Measurements from ENCODE around the gene SLIT3.

Gene SLIT3

GRCh38 chr5:168878135-168878745 is 422.7 kb downstream of the SLIT3 start:
- no peak for DNase-seq

GRCh38 chr5:168877132-168877892 is 423.6 kb downstream of the SLIT3 start:
- no peak for DNase-seq

GRCh38 chr5:168876419-168876818 is 424.5 kb downstream of the SLIT3 start:
- no peak for DNase-seq

GRCh38 chr5:168875832-168876231 is 425.1 kb downstream of the SLIT3 start:
- DNase-seq = no peak

- DNase-seq = no peak
These were observed 426.1 kb downstream of the SLIT3 start for GRCh38 chr5:168874713-168875380.

GRCh38 chr5:168872246-168872645 is 428.7 kb downstream of the SLIT3 start:
- no peak for DNase-seq

GRCh38 chr5:168870910-168871309 is 430.0 kb downstream of the SLIT3 start:
- no peak for DNase-seq

GRCh38 chr5:168869615-168870227 is 431.2 kb downstream of the SLIT3 start:
- no peak for DNase-seq

- no peak for DNase-seq
These were observed 433.7 kb downstream of the SLIT3 start for GRCh38 chr5:168867241-168867640.

- no peak for DNase-seq
These were observed 435.0 kb downstream of the SLIT3 start for GRCh38 chr5:168865968-168866367.

GRCh38 chr5:168863021-168863420 is 437.9 kb downstream of the SLIT3 start:
- no peak for DNase-seq

- no peak for DNase-seq
These were observed 440.4 kb downstream of the SLIT3 start for GRCh38 chr5:168860503-168860902.

- DNase-seq = no peak
These were observed 440.9 kb downstream of the SLIT3 start for GRCh38 chr5:168860081-168860480.

- DNase-seq = no peak
These were observed 441.5 kb downstream of the SLIT3 start for GRCh38 chr5:168859471-168859870.

GRCh38 chr5:168858994-168859393 is 441.9 kb downstream of the SLIT3 start:
- no peak for DNase-seq

GRCh38 chr5:168858371-168858770 is 442.6 kb downstream of the SLIT3 start:
- DNase-seq = no peak

- no peak for DNase-seq
These were observed 447.0 kb downstream of the SLIT3 start for GRCh38 chr5:168853972-168854371.

GRCh38 chr5:168852329-168852728 is 448.6 kb downstream of the SLIT3 start:
- DNase-seq = no peak

GRCh38 chr5:168851902-168852321 is 449.0 kb downstream of the SLIT3 start:
- no peak for DNase-seq

GRCh38 chr5:168850683-168851082 is 450.3 kb downstream of the SLIT3 start:
- DNase-seq = no peak

GRCh38 chr5:168848569-168848968 is 452.4 kb downstream of the SLIT3 start:
- no peak for DNase-seq

GRCh38 chr5:168847511-168848073 is 453.3 kb downstream of the SLIT3 start:
- DNase-seq = no peak

- DNase-seq = no peak
These were observed 456.0 kb downstream of the SLIT3 start for GRCh38 chr5:168844922-168845296.

Measured in activated naive CD4-positive, alpha-beta T cell treated with anti-CD3 and anti-CD28 coated beads, Interleukin-2, amount 50 U/mL, for 16 hours (primary cell).